Stimulated activated CD8-positive, alpha-beta memory T cell treated with anti-CD3 and anti-CD28 coated beads, Interleukin-4, amount 100 ng/mL, for 1 hour (primary cell): Measurements from ENCODE around the gene PHLDA1.
"Not testable (repeated sequence)": the region's sequence is repeated elsewhere in the genome, so short reads cannot be mapped to it uniquely, and the experiment has no call there.

Experiments used
- DNase-seq, 2 donors: peaks; one replicate each; pipeline ENCODE4 v3.0.0-alpha.2; 2020; ENCODE audit warnings: low read depth in 2 of 2, low spot score in 1 of 2

PHLDA1 gene

DNA sequence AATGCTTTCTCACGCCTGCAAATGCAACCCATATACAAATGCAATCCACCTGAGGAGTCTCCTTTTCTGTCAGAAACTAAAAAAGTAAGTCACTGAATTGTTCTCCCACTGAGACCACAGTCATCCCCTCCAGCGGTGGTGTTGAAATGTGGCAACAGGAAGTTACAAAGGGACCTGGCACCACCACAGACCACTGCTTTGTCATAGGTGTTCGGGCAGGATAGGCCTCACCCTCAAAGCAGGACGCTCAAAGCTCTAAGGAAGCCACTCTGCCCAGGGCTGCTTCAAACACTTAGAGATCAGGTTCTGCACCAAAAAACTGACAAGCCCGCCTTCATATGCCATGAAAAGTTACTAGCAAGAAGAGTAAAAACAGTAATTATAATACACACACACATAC lies 11.3 kb downstream of the PHLDA1 start:
- peak; percentile 49 to 52 for DNase-seq

DNA sequence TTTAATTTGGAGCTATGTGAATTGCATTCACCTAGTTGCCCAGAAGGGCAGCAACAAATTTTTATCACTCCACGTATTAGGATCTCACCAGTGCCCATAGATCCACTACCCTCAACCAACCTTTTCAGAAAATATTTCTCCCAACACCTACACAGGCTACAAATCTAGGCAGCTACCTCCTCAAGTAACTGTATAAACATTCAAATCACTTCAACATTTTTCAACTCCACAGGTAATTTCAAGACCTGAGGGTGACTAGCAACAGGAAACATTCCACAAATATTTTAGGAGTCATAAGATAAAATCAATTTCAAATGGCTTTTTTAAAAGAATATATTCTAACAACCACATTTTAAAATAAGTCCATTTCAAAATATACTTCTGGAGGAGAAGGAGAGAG lies 12.9 kb downstream of the PHLDA1 start:
- DNase-seq: no peak

DNA sequence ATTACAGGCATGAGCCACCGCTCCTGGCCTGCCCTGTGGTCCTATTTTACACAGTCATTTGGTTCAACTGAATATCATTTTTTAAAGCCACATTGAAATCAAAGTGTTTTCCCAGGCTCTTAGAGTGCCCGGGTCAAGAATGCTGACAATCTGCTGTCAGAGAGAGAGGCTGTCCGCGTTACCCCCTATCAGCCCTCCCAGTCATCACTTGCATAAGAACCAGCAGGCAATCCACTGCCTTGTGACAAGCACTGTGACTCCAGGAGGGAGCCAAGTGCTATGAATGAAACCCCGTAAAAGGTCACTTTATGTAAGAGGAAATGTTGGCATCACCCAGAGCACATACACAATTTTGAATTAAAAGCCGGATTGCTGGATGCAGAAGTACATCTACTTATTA lies 13.5 kb downstream of the PHLDA1 start:
- no peak for DNase-seq

DNA sequence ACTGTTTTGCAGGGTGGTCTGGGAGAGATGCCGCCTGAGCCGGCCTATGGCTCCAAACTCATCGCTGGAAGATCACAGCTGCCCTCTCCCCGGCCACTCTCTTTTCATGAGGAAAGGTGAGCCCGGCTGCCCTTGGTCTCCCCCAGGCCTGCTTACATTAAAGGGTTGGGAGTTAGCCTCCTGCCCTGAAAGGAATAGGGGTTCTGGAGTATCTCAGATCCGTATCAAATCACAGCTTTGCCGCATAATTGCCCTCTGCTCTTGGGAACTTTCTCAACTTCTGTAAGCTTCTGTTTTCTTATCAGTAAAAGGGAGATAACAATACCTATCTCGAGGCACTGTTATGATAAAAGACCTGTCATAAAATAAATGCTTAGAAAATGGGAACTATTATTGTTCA lies 17.6 kb downstream of the PHLDA1 start:
- DNase-seq: no peak

DNA sequence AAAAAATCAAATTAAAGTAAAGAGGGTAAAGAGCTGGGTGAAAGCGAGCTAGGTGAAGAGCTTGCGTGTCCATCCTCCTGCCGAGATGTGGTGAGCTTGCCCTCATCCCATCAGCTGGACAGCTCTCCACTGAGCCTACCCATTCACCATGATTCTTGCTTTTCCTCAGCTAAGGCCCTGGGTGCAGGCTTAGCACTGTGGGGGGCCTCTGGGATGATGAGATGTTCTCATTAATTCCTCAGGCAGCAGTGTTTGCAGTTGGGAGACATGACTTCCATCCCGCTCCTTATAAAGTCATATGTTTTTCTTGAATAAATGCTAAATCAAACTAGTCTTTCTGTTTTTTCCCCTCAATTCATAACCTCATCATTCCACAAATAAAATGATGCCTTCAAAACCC lies 18.0 kb downstream of the PHLDA1 start:
- DNase-seq: no peak

DNA sequence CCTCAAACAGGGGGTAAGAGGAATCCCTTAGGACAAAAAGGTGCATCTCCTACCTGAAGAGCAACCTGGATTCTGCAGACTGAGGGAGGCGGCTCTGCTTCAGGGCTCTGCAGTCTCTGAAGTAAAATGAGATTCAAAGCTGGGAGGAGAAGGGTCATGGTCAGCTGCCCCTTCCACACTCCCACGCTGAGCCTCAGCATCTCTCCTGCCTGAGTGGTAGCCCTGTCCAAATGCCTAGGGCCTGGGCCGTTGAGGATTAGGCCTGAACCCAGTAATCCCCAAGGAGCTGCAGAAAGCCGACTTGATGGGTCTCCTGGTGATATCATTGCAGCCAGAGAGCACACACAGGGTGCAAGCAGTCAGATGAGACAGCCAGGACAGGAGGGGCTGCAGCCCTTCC lies 18.9 kb downstream of the PHLDA1 start:
- no peak for DNase-seq

DNA sequence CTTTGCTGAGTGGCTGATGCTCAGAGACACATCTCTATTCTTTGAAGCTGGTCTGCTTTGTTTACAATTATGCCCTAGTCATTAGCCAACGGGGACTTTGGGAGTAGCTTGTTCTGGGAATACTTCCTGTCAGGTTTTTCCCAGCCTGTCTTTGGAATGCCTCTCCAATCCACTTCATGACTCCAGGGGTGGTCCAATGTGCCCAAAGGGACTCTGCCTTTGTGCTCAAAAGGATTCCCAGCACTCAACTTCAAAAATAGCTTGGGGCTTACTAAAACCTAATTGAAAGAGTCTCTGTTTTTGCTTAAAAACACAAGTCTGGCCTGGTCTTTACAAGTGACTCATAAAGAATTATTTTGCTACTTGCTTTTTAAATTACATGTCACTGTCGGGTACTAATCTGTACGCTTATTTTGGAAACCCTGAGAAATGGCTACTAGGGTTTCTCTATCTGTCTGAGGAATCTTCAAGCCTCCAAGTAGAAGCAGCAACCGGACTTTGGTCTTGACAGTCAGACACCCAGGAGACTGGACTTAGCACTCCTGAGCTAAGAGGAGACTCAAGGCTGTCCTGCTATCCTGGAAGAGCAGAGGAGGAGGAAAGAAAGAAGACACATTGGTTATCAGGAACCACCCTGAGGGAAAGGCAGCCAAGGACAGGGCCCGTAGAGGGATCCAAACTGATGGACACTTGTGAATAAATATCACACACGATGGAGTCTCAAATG lies 20.7 kb downstream of the PHLDA1 start:
- DNase-seq: no peak

DNA sequence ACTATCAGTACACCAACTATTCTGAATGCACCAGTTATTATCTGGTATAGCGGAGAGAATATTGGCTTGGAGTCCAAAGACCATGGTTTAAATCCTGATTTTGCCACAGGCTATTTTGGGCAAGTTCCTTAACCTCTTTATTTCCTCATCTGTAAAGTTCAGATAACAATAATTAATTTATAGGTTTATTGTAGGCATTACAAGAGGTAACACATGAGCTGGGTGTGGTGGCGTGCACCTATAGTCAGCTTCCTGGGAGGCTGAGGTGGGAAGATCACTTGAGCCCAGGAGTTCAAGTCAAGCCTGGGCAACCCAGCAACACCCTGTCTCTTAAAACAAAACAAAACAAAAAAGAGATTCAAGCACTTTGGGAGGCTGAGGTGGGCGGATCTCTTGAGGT lies 23.1 kb downstream of the PHLDA1 start:
- DNase-seq: no peak

DNA sequence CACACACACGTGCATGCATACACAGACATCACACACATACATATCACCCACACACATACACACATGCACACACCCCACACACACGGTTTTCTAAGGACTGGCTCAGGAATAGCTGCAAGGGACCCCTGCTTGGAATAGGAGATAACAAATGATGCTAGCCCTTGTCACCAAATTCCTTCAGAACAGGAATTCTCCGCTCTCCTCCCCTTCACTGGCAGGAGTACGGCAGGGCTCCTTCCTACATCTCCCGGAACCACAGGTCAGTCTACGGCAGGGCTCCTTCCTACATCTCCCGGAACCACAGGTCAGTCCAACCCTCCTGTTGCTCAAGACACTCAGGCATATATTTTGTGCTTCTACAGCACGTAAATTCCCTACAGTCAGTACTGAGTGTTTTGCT lies 23.9 kb downstream of the PHLDA1 start:
- no peak for DNase-seq

DNA sequence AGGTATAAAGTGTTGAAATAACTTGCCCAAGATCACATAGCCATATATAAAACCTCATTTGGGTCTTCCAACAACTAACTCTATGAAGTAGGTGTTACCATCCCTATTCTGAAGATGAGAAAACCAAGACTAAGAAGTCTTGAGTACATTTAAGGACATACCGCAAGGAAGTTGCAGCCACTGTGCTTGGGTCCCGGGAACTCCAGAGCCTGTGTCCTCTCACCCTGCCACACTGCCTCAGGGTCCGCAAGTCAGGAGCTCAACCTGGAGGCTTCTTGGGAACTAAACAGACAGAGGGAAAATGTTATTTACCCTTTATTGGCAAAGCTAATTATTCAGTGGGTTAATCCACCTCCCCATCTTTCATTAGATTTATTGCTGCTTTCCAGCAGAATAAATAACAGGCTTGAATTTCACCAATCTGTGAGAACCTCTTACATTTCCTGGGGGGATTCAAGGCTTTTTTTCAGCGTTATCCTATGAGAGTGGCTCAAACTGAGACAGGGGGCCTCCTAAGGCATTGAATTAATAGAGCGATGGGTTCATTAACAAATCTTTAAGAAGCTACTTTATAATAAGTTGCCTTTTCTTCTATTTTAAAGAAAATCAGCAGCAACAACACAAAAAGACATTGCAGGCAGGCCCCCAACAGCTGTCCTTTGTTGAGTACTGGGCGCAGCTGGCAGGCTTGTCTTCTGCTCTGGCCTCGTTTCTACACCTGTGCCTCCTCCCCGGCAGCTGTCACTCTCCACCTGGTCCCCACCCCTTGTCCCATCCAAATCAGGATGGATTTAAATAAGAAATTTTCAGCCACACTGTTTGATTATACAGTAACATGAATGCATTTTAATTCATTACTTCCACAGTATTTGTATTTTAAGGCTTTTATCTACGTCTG lies 25.3 kb downstream of the PHLDA1 start:
- DNase-seq: no peak

DNA sequence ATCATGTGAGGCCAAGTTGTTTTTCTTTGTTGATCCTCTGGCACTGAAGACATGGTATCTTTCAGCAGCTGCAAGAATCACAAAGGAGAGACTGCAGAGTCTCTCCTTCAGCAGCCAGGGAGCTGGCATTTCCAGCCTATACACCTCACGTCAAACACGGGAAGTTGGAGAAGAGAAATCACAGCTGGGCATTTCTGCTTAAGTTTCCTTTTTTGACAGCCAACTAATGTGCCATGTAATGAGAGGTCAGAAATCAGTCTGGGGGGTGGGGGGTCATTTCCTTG lies 28.3 kb downstream of the PHLDA1 start:
- DNase-seq: no peak

DNA sequence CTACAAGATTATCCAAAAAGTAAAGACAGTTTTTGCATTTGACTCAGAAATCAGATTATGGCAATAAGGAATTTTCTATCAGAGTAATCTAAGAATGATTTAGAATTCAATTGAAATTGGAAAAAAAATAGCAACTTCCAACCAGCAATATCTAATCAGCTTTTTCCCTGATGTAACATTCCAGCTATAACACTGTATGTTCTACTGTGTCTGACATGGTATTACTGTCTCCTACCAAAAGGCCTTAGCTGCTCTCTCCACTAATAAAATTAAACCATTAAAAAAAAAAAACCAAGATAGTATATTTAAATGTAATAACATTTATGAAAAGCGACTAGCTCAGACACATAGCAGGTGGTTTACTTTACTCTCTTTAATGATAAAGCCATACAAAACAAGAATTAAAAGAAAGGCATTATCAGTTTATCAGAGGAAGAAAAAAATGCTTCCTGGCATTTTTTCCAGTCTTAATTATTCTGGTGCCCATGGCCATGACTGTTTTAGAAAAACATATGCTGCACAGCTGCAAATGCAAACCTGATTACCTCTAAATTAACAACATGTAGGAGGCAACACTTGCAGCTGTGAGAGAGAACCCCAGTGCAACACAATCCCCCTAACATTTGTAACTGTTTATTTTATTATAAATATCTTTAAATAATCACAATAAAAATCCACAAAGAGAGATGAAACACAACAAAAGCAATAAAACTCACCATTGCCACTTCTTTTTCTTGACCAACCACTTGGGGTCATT lies 28.8 kb downstream of the PHLDA1 start:
- no peak for DNase-seq

DNA sequence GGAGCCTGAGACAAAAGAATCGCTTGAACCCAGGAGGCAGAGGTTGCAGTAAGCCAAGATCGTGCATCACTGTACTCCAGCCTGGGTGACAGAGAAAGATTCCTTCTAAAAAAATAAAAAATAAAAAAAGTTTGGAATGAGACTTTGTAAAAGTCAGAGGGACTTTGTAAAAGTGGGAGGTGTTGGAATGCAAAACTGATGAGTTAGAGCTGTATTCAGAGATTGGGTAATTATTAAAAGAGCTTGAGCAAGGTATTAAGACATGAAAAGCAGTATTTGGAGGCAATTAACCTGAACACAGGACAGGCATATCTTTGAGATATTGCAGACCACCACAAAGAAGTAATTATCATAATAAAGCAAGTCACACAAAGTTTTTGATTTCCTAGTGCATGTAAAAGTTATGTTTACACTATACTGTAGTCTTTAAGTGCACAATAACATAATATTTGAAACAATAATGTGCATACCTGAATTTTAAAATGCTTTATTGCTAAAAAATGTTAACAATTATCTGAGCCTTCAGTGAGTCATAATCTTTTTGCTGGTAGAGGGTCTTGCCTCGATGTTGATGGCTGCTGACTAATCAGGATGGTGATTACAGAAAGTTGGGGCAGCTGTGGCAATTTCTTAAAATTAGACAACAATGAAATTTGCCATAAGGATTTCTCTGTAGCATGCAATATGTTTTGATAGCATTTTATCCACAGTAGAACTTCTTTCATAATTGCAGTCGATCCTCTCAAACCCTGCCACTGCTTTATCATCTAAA lies 33.1 kb downstream of the PHLDA1 start:
- no peak for DNase-seq

DNA sequence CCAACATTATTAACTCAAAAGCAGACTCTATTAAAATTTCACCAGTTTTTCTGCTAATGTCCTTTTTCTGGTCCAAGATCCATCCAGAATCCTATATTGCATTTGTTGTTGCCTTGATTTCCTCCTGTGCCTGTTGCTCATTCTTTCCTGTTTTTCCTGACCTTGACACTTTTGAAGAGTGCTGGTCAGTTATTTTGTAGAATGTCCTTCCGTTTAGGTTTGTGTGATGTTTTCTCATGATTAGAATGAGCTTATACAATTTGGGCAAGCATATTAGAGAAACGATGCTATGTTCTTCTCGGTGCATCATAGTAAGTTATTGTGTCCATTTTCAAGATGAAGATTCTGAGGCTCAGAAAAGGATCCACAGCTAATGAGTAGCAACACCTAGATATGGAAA lies 33.9 kb downstream of the PHLDA1 start:
- DNase-seq: no peak

DNA sequence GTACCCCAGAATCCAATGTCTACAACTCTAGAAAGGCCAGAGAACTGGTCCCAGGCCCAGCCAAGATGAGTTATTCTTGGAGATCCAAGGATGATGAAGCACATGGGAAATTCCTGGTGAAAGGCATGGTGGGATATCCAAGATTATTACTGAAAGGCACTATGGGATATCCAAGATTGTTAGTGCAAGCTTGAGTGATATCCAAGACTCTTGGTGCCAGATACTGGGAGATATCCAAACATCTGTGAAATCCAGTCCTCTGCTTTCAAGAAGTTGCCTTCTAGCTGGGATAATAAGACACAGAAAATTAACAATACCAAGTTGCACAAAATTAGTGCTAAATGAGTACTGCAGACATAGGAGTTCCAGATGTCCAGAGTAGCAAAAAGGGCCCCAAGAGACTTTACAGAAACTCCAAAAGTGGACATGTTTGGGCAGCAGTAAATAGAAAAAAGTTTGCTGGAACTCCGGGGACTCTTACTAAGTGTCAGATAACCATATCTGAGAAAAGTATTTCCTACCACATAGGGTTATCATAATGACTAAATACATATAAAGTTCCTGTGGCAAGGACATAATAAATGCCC lies 34.6 kb downstream of the PHLDA1 start:
- DNase-seq: no peak

DNA sequence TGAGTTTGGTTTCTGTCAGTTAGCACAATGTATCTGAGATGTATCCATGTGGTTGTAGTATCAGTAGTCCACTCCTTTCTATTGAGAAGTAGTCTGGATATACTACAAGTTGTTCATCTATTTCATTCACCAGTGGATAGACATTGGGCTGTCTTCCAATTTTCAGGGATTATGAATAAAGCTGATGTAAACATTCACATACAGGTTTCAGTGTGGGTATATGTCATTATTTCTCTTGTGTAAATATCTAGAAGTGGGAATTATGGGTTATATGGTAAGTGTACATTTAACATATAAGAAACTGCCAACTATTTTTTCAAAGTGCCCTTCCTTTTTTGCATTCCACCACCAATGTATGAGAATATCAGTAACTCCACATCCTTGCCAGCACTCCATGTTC lies 35.9 kb downstream of the PHLDA1 start:
- no peak for DNase-seq

DNA sequence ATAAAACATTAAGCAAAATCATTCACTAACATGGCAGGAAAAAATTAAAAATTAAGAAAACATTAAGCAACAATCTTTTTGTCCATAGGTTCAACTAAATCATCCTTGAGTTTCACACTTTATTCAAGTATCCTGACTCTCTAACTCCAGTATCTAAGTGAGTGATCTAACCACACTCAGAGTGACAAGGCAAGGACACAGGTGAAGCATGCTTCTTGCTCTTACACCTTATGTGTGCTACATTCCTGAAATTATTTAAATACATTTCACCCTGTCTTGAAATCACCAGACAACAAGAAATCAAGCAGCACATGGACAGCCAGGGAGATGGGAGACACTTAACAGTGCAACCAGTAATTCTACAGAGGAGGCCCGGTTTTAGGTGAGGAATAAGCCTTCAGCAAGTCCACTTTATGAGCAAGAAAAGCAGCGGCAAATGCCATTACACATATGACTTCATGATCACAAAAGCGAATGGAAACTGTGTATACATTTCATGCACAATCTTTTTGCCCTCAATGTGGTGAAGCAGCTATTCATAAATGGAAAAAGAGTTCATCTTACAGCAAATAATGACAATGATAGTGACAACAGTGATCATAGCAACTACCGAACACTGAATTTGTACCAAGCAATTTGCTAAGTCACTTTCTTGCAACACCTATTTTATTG lies 37.4 kb downstream of the PHLDA1 start:
- DNase-seq: no peak

DNA sequence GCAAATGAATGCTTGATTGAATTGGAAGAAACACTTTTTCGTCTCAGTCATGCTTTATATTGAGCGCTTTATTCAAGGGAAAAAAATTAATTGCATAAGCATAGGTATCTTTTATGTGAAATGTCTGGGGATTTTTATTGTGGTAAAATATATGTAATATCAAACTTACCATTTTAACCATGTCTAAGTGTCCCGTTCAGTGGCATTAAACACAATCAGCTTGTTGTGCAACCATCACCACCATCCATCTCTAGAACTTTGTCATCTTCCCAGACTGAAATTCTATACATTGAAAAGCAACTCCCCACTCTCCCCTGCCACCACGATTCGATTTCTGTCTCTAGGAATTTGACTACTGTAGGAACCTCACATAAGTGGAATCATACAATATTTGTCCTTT lies 39.8 kb downstream of the PHLDA1 start:
- no peak for DNase-seq

DNA sequence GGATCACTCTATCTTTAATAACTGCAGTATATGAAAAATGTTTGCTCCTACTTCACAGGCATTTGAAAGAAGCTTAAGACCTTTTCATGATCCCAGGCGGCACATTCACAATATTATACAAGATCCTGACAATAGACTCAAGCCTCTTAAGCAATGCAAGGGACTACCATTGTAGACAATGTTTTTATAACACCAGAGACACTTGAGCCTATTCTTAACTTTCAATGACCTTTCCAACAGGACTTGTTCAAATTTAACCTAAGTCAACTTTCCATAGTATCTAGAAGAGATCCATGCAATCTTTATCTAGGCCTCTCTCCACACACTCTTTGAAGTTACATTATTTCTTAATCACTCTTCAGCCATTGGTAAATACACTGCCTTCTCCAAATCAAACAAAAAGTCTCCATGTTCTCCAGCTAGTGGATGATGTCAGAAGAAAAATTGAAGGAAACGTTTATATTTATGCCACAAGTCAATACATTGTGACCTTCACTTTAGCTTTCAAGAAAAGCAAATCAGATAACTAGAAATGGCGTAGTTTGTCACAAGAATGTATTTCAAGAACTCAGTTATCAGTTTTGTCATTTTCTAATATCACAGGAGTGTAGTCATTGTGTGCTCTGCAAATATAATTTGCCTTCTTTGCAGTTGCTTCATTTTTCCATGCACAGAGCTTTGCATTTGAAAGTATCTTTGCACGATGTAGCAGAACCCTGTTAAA lies 41.2 kb downstream of the PHLDA1 start:
- no peak for DNase-seq

DNA sequence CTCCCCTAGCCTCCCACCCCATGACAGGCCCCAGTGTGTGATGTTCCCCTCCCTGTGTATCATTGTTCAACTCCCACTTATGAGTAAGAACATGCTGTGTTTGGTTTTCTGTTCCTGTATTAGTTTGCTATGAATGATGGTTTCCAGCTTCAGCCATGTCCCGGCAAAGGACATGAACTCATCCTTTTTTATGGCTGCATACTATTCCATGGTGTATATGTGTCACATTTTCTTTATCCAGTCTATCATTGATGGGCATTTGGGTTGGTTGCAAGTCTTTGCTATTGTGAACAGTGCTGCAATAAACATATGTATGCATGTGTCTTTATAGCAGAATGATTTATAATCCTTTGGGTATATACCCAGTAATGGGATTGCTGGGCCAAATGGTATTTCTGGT lies 43.9 kb downstream of the PHLDA1 start:
- not testable (repeated sequence) for DNase-seq
